OCI-LY3 (cell line): ENCODE results near the gene MBOAT7.

Experiments
- CTCF ChIP-seq: fragments of 200-600, 300-600 bp; sonication (generic); IDR thresholded peaks from 2 replicates; pipeline ENCODE4 v1.5.1; 2014; ENCODE audit warnings: antibody characterized with exemption, low read length, low read depth
- EZH2phosphoT487 ChIP-seq: fragments of 200-600 bp; shearing (Covaris generic); IDR thresholded peaks from 2 replicates; pipeline ENCODE4 v1.6.1; 2018; ENCODE audit warnings: antibody characterized with exemption, mixed run types, low read depth

- no peak for TF ChIP-seq CTCF
- no peak for TF ChIP-seq EZH2phosphoT487
Observed at GRCh38 chr19:54136086-54136863, 53.1 kb downstream of the MBOAT7 start.
